AG09319 (cell line): ENCODE measurements around the gene ATP2B1.

ENCODE experiments used
- DNase-seq: peaks from one replicate; pipeline ENCODE4 v3.0.0-alpha.2; 2010; ENCODE audit warnings: low read depth; ENCODE audit errors: extremely low read depth
- TF ChIP-seq, protein P1 (sequence below): IDR thresholded peaks from 2 replicates; pipeline ENCODE4 v1.5.1; 2011; ENCODE audit warnings: low read depth, mild to moderate bottlenecking, inconsistent platforms, low read length, moderate library complexity

The ATP2B1 gene

DNA sequence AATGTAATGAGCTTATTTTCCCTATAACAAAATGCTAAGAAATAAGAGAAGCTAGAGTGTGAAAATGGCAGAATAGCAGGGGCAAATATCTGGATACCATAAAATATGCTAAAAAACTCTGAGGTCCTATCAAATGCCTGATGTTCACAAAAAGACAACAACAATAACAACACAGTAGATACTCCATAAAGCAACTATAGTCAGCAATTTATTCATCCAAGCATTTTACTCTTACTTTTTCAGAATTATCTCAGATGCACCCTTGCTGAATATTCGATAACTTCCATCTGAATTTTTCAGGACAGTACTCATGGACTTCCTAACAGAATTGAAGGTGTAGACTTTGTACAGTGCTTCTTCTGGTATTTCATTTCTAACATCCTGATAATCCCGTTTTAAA lies 88.9 kb downstream of the ATP2B1 start:
- TF ChIP-seq, protein P1, sequence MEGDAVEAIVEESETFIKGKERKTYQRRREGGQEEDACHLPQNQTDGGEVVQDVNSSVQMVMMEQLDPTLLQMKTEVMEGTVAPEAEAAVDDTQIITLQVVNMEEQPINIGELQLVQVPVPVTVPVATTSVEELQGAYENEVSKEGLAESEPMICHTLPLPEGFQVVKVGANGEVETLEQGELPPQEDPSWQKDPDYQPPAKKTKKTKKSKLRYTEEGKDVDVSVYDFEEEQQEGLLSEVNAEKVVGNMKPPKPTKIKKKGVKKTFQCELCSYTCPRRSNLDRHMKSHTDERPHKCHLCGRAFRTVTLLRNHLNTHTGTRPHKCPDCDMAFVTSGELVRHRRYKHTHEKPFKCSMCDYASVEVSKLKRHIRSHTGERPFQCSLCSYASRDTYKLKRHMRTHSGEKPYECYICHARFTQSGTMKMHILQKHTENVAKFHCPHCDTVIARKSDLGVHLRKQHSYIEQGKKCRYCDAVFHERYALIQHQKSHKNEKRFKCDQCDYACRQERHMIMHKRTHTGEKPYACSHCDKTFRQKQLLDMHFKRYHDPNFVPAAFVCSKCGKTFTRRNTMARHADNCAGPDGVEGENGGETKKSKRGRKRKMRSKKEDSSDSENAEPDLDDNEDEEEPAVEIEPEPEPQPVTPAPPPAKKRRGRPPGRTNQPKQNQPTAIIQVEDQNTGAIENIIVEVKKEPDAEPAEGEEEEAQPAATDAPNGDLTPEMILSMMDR: no peak
- DNase-seq: no peak

DNA sequence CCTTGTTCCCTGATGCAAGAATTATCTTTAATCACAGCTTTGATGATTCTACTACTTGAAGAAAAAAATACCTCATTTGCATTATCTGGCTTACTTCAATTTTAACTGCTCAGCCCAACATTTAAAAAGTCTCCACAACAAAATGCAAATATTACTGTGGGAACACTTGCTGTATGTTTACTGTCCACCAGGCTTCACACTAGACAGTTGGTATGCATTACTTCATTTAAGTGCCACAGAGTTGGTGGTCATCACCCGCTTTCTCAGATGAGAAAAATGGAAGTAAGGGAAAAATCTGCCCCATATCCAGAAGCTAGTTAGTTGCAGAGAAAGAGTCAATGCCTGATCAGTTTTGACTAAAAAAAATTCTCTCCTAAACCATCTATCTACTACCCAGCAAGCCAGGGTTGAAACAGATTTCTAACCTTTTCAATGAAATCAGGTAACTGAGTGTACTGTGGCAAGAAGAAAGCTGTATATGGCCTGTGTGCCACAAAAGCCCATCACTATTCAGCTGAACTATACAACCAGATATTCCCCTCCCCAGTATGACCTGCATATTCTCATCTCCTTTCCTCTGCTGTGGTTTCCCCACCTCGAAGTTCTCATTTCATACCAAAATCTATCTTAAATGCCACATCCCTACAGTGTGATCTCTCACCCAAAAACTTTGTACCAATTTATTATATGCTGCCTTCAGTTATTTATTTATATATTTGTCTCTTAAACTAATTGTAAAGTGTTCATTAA lies 90.3 kb downstream of the ATP2B1 start:
- TF ChIP-seq, protein P1: no peak

DNA sequence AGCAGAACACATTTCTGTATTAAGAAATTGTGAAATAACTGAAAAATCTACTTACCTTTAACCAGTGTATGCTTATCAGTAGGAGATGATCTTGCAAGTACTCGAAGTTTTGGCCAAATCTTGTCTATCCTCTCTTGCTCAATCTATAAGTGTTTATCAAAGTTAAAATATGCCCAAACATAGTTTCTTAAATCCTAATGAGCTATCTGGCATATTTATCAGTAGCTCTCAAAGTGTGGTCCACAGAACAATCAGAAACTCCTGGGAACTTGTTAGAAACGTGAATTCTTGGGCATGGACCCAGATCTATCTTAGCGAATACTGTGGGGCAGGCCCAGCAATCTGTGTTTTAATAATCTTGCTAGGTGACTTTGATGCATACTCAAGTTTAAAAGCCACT lies 98.3 kb downstream of the ATP2B1 start:
- TF ChIP-seq, protein P1: no peak
- no peak for DNase-seq

More for the DNA sequence above, 90.3 kb downstream of the ATP2B1 start:
- DNase-seq: no peak

DNA sequence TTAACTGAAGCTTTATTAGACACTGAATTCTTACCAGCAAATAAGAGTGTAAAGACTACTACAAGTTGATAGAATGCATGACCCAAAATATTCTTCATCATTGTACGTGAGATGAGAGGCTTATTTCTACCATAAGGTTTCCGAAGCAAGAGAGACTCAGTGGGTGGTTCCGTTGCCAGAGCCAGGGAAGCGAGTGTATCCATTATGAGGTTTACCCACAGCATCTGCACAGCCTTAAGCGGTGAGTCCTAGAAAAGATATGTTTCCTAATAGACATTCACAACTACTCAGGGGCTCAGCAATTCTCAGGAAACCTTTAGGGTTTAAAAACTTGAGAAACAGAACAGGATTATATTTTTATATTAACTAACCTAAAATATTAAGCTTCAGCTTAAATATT lies 105.0 kb downstream of the ATP2B1 start:
- TF ChIP-seq, protein P1: no peak
- no peak for DNase-seq

DNA sequence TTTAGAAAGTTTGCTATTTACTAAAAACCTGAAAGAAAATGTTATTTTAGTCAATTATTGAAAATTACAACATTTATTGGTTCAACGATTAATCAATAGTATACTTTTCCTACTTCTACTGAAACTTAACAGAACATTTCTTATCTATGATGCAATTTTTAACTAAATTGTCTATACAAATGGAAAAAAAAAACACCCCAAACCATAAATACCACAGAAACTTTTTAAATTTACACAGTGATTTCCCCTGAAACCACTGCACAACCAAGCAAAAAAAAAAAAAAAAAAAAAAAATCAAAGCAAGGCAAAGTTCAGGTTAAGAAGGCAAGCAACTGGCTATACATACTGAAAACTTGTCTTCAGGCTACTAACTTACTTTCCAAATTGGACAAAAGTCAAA lies 110.9 kb downstream of the ATP2B1 start:
- no peak for DNase-seq
- TF ChIP-seq, protein P1: no peak

DNA sequence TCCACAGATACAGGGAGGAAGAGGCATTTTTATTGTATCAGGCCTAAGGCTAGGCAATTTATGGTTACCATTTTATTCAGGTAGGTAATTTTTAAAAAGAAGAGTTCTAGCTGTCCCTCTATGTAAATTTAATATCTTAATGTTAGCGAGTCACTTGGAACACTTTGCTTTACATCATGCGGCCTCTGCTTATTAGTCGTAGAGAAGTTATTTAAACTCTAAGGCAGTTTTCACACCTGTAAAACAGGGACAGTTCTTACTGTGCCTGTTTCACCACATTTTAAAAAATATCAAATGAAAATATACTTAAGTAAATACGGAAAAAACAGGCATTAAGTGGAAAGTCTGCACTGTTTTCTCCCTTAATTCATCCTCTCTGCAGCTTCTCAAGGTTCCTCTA lies 111.4 kb downstream of the ATP2B1 start:
- no peak for DNase-seq
- TF ChIP-seq, protein P1: no peak

DNA sequence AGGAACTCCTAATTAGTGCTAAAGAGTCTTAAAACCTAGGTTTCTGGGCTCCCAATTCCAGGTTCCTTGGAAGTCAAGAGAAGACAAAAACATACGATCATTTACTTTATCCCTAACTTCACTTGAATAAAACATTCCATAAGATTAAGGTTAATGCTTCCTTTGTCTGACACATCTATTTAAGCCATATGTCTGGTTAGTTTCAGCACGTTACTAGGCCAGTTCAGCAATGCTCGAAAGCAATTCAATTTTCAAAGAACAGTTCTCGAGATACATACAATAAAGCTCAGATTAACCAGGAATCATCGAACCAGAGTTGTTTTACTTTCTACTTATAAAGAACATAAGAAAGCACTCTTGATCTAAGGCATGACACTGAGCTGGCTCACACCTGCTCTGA lies 114.8 kb downstream of the ATP2B1 start:
- TF ChIP-seq, protein P1: no peak
- no peak for DNase-seq
